Measurements from ENCODE around the gene PPP1R12C. TPM values are rescaled to one million over a fixed set of nuclear protein-coding genes. Genes with fewer than 3 reads are reported as not detected.

The PPP1R12C gene
- polyA plus RNA-seq, 1 experiment, result 50.8 TPM

DNA sequence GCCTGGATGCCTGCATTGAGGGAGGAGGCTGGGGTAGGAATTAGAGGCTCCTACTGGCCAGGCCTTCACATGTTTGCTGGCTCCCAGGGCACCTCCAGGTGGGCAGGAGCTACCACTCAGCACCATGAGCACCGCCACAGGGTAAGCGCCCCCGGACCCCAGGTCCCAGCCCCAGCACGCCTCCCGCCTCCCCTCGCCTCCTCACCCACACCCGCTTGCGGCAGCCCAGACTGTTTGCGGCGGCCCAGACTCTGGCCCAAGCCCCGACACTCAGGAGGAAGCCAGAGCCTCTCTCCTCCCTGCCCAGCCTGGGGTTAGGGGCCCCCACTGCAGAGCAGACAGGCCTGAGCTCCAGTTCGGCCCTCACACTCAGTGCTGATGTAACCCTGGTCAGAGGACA, 41.1 kb downstream of the PPP1R12C start:
- TF ChIP-seq, protein P1, sequence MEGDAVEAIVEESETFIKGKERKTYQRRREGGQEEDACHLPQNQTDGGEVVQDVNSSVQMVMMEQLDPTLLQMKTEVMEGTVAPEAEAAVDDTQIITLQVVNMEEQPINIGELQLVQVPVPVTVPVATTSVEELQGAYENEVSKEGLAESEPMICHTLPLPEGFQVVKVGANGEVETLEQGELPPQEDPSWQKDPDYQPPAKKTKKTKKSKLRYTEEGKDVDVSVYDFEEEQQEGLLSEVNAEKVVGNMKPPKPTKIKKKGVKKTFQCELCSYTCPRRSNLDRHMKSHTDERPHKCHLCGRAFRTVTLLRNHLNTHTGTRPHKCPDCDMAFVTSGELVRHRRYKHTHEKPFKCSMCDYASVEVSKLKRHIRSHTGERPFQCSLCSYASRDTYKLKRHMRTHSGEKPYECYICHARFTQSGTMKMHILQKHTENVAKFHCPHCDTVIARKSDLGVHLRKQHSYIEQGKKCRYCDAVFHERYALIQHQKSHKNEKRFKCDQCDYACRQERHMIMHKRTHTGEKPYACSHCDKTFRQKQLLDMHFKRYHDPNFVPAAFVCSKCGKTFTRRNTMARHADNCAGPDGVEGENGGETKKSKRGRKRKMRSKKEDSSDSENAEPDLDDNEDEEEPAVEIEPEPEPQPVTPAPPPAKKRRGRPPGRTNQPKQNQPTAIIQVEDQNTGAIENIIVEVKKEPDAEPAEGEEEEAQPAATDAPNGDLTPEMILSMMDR (IDR thresholded peaks at IDR 0.05; ENCODE audit: insufficient read depth, low read depth, low read length), result no peak
- Histone ChIP-seq H3K4me3 (ENCODE audit: low read depth, low read length) (no peak overlapping the region), H3K36me3 (ENCODE audit: control insufficient read depth, insufficient read depth, low read length) (no peaks in the 10 kb centered on the region), H3K27me3 (ENCODE audit: control insufficient read depth, insufficient read depth, low read length) (no peaks in the 10 kb centered on the region)
- CTCF ChIA-PET, result interaction anchor here (1.0 kb wide), 1 partner anchor 84 kb away, joined by 3 read pairs; no protein-coding TSS in a partner anchor
- POLR2A ChIA-PET, result no interaction called here
- DNase-seq (ENCODE audit: low read depth), result no peak

DNA sequence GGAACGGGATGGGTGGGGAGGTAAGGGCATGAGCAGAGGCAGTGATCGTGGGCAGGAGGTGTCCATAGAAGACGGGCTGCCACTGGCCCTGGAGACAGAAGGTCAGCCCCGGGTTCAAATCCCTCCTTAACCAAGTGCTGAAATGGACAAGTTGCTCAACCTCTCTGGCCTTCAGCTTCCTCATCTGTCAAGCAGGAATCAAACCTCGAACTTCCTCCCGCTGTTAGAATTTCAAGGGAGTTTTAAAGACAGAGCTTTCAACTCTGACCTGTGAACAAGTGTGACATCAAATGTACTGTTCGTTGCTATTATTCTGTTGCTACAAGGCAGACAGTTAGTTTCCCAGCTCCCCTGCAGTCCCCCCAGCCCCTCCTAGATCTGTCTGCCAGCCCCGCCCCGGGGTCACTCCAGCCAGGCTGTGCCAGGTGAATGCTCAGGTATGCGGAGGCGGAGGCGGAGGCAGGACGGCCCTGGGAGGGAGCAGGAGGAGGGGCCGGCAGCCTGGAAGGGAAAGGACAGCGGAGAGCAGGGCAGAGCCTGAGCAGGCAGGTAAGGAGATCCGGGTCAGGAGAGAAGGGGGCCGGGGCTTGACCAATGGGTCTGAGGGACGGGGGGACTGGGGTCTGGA, 42.0 kb downstream of the PPP1R12C start, which contains the start of gene EPS8L1:
Gene EPS8L1 (plus strand): TSS at position 499 of the 628 bp plus-strand sequence. CDS start 576 bp downstream, outside the sequence.
- ChIA-PET POLR2A (no interaction called here), CTCF (no interaction called here)
- Histone ChIP-seq H3K4me3 (ENCODE audit: low read depth, low read length) (no peak within 1 kb of the TSS), H3K27me3 (ENCODE audit: control insufficient read depth, insufficient read depth, low read length) (no peaks in the 10 kb centered on the region), H3K36me3 (ENCODE audit: control insufficient read depth, insufficient read depth, low read length) (no peaks in the 10 kb centered on the region)
- TF ChIP-seq, protein P1 (IDR thresholded peaks at IDR 0.05; ENCODE audit: insufficient read depth, low read depth, low read length), result no peak
- DNase-seq (ENCODE audit: low read depth), result no peak

DNA sequence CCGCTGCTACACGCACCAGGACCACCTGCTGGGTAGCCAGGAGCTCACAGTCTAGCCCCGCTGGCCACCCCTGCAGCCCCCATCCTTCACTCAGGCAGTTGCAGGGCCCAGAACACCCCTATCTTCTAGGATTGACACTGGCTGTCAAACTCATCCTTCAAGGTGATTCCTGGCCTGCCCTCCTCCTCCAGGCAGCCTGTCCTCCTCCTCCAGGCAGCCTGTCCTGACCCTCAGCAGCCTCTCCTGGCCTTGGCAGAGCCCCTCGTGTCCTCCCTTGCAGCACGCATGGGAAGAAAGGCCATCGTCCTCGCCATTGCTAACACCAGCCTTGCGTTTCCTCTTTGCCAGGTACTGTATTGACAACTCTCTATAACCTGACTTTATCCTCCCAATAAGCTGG, 45.5 kb downstream of the PPP1R12C start:
- peaks cover 10% of the 10 kb centered on the region for H3K27me3 ChIP-seq (ENCODE audit: control insufficient read depth, insufficient read depth, low read length)
- H3K4me3 ChIP-seq (ENCODE audit: low read depth, low read length), result no peak overlapping the region
- no peak for DNase-seq (ENCODE audit: low read depth)
- TF ChIP-seq, protein P1 (IDR thresholded peaks at IDR 0.05; ENCODE audit: insufficient read depth, low read depth, low read length), result no peak
- CTCF ChIA-PET, result no interaction called here
- H3K36me3 ChIP-seq (ENCODE audit: control insufficient read depth, insufficient read depth, low read length), result no peaks in the 10 kb centered on the region
- POLR2A ChIA-PET, result no interaction called here

DNA sequence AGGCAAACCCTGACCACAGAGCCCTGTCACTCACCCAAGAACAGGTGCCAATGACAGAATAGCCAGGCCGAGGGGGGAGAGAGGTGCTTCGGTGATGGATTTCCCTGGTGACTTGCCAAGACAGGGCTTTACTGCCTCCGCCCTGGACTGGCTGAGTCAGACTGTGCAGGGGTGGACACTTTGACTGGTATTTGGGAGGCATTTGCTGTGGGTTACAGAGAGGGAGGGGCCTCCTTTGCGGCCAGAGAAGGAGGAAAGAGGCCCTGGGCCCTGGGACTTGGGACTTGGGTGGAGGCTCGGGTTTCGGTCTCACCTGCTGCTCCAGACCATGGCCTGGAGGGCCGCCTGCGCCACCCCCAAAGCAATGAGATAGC, 46.3 kb downstream of the PPP1R12C start:
- ChIA-PET CTCF (interaction anchor here (1.4 kb wide), 1 partner anchor 17 kb away, joined by 6 read pairs; no protein-coding TSS in a partner anchor), POLR2A (no interaction called here)
- no peak for DNase-seq (ENCODE audit: low read depth)
- Histone ChIP-seq H3K36me3 (ENCODE audit: control insufficient read depth, insufficient read depth, low read length) (no peaks in the 10 kb centered on the region), H3K27me3 (ENCODE audit: control insufficient read depth, insufficient read depth, low read length) (peaks cover 11% of the 10 kb centered on the region), H3K4me3 (ENCODE audit: low read depth, low read length) (no peak overlapping the region)
- TF ChIP-seq, protein P1 (IDR thresholded peaks at IDR 0.05; ENCODE audit: insufficient read depth, low read depth, low read length), result no peak

DNA sequence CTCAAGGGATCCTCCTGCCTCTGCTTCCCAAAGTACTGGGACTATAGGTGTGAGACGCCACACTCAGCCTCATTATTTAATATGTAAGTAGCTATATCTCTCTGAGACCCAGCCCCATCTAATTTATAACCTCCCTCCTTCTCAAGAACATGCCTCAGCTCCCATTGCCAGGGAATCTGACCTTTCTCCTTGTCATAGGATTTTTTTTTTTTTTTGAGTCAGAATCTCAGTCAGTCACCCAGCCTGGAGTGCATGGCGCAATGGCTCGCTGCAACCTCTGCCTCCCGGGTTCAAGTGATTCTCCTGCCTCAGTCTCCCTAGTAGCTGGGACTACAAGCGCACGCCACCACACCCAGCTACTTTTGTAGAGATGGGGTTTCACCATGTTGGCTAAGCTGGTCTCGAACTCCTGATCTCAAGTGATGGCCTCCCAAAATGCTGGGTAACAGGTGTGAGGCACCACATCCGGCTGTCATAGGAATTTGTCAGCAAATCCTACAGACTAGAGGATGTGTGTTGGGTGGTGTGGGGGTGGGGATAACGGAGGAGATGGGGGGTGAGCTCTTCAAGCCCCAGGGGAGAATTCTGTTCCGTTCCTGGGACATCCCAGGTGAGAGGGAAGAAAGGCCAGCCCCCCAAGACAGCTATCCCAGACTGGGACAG, 46.8 kb downstream of the PPP1R12C start:
- ChIA-PET CTCF (interaction anchor here (0.8 to 1.4 kb wide), 2 partner anchors 18 to 76 kb away, joined by 3 to 6 read pairs; no protein-coding TSS in a partner anchor), POLR2A (no interaction called here)
- no peak overlapping the region for H3K4me3 ChIP-seq (ENCODE audit: low read depth, low read length)
- TF ChIP-seq, protein P1 (IDR thresholded peaks at IDR 0.05; ENCODE audit: insufficient read depth, low read depth, low read length), result no peak
- DNase-seq (ENCODE audit: low read depth), result no peak
- peaks cover 13% of the 10 kb centered on the region for H3K27me3 ChIP-seq (ENCODE audit: control insufficient read depth, insufficient read depth, low read length)
- no peaks in the 10 kb centered on the region for H3K36me3 ChIP-seq (ENCODE audit: control insufficient read depth, insufficient read depth, low read length)
